Smooth muscle cell (in vitro differentiated cells): ENCODE results near the gene NAA20. TPM values are rescaled to one million over a fixed set of nuclear protein-coding genes. Genes with fewer than 3 reads are reported as not detected.
A peak's percentile ranks its signal among the peaks of the same experiment; 100 is the strongest.

Experiments used
- DNase-seq: peaks from one replicate; lab custom pipeline; 2025; ENCODE audit not compliant: unreplicated experiment; lab: John Stamatoyannopoulos, UW
- H2AFZ ChIP-seq: fragments of 200-600 bp; sonication (generic); 2 replicates; pipeline ENCODE4 v1.6.0; 2016; ENCODE audit warnings: antibody characterized with exemption, low read depth, mild to moderate bottlenecking
- H3F3A ChIP-seq: fragments of 200-600 bp; sonication (generic); 2 replicates; pipeline ENCODE4 v1.6.0; 2017; ENCODE audit warnings: antibody characterized with exemption, low read depth
- H3K27ac ChIP-seq: fragments of 200-600 bp; sonication (generic); 2 replicates; pipeline ENCODE4 v1.5.1; 2016; ENCODE audit warnings: low read depth, mild to moderate bottlenecking
- H3K27me3 ChIP-seq: fragments of 200-600 bp; sonication (generic); 2 replicates; pipeline ENCODE4 v1.6.1; 2016; ENCODE audit warnings: low read depth, mild to moderate bottlenecking
- H3K36me3 ChIP-seq: fragments of 200-600 bp; sonication (generic); 2 replicates; pipeline ENCODE4 v1.5.1; 2016; ENCODE audit warnings: low read depth
- H3K4me1 ChIP-seq: fragments of 200-600 bp; sonication (generic); 2 replicates; pipeline ENCODE4 v1.5.1; 2016; ENCODE audit warnings: low read depth
- H3K4me2 ChIP-seq: fragments of 200-600 bp; sonication (generic); 2 replicates; pipeline ENCODE4 v1.6.0; 2016; ENCODE audit warnings: mild to moderate bottlenecking
- H3K4me3 ChIP-seq: fragments of 200-600 bp; sonication (generic); 2 replicates; pipeline ENCODE4 v1.5.1; 2016; ENCODE audit warnings: mild to moderate bottlenecking
- H3K79me2 ChIP-seq: fragments of 200-600 bp; sonication (generic); 2 replicates; pipeline ENCODE4 v1.6.0; 2016; ENCODE audit warnings: low read depth, mild to moderate bottlenecking
- H3K9ac ChIP-seq: fragments of 200-600 bp; sonication (generic); 2 replicates; pipeline ENCODE4 v1.6.0; 2016; ENCODE audit warnings: low read depth
- H3K9me3 ChIP-seq: fragments of 200-600 bp; sonication (generic); replicated peaks from 2 replicates; pipeline ENCODE4 v1.5.1; 2016; ENCODE audit warnings: low read depth
- H4K20me1 ChIP-seq: fragments of 200-600 bp; sonication (generic); 2 replicates; pipeline ENCODE4 v1.6.0; 2016; ENCODE audit warnings: low read depth
- WGBS: methylation state at CpG from one replicate; pipeline ENCODE4 v1.1.7; 2016; ENCODE audit warnings: low lambda C conversion rate; 5-methylcytosine and 5-hydroxymethylcytosine counted together
- polyA plus RNA-seq: library from polyadenylated mRNA; unstranded; fragments of >200 nt; fragmentation: Nextera tagmentation; extraction: Ambion mirVana; gene quantifications from 2 replicates; pipeline ENCODE4 v1.2.1, GENCODE V29; 2016
- total RNA-seq: library from RNA; depleted of rRNA; stranded (reverse); fragments of >200 nt; gene quantifications from 2 replicates; pipeline ENCODE4 v1.2.3, GENCODE V29; 2014
- TF ChIP-seq, protein P1 (sequence below): fragments of 200-600 bp; sonication (generic); IDR thresholded peaks from 2 replicates; pipeline ENCODE4 v1.5.1; 2017; ENCODE audit warnings: borderline replicate concordance, mild to moderate bottlenecking, antibody characterized with exemption; ENCODE audit not compliant: insufficient read depth, poor library complexity, severe bottlenecking

NAA20 gene
- total and polyA plus RNA-seq, 2 experiments from 2014 or later: 49.4 to 96.9 TPM

DNA sequence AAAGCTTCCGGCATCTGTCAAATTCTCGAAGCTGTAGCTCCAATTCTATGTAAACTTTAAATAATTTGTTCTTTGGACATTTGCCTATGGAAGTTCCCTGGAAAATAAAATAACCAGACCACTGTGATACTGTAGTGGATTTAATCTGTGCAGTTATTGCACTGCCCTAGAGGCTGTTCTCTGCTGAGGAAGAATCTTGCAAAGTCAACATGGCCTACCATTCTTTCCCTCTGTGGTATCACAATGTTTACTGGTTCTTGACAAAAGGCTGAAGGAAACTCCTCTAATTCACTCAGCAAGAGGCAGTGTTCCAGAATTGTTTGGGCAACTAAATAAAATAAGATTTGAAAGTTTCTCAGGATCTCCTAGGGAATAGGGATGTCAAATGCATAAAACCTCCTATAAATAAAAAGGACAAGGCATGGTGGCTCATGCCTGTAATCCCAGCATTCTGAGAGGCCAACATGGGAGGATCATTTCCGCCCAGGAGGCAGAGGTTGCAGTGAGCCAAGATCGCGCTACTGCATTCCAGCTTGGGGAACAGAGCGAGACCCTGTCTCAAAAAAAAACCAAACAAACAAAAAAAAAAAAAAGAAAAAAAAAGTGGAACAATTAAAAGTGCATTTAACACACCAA lies 22.7 kb downstream of the NAA20 start:
- Histone ChIP-seq H3K4me3 (no peak overlapping the region), H4K20me1 (no peaks in the 10 kb centered on the region), H3K9ac (no peak overlapping the region), H3K79me2 (no peaks in the 10 kb centered on the region), H3K9me3 (no peaks in the 10 kb centered on the region), H3F3A (peaks cover 7% of the 10 kb centered on the region), H3K27ac (no peak overlapping the region), H3K36me3 (peaks cover 46% of the 10 kb centered on the region), H3K4me2 (no peak overlapping the region), H3K27me3 (no peaks in the 10 kb centered on the region), H3K4me1 (no peaks in the 10 kb centered on the region), H2AFZ (no peak overlapping the region)
- DNase-seq: no peak
- TF ChIP-seq, protein P1, sequence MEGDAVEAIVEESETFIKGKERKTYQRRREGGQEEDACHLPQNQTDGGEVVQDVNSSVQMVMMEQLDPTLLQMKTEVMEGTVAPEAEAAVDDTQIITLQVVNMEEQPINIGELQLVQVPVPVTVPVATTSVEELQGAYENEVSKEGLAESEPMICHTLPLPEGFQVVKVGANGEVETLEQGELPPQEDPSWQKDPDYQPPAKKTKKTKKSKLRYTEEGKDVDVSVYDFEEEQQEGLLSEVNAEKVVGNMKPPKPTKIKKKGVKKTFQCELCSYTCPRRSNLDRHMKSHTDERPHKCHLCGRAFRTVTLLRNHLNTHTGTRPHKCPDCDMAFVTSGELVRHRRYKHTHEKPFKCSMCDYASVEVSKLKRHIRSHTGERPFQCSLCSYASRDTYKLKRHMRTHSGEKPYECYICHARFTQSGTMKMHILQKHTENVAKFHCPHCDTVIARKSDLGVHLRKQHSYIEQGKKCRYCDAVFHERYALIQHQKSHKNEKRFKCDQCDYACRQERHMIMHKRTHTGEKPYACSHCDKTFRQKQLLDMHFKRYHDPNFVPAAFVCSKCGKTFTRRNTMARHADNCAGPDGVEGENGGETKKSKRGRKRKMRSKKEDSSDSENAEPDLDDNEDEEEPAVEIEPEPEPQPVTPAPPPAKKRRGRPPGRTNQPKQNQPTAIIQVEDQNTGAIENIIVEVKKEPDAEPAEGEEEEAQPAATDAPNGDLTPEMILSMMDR: no peak
- WGBS: 98% methylated on average over 6 of the region's 6 CpGs

DNA sequence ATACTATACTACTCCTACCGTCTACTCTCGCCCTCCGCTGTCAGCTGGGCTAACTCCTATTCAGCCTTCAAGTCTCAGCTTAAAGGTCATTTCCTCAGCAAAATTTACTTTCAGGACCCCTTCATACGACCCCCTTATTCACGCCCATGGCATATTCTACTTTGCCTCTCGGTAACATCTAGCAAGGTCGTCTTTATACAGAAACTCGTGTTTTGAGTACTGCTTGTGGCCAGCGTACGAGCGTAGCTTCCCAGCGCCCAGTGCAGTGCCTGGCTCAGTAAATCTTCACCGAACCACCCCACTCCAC lies 34.6 kb downstream of the NAA20 start:
- no peaks in the 10 kb centered on the region for H3K9me3 ChIP-seq
- peaks cover 20% of the 10 kb centered on the region for H3K79me2 ChIP-seq
- TF ChIP-seq, protein P1: no peak
- H2AFZ ChIP-seq: peak overlapping the region; percentile 95
- peaks cover 5% of the 10 kb centered on the region for H3K27me3 ChIP-seq
- peaks cover 14% of the 10 kb centered on the region for H3K4me1 ChIP-seq
- peak overlapping the region; percentile 92 for H3K9ac ChIP-seq
- peaks cover 3% of the 10 kb centered on the region for H4K20me1 ChIP-seq
- peak overlapping the region; percentile 95 for H3K4me2 ChIP-seq
- no peak for DNase-seq
- 3% methylated on average over 13 of the region's 13 CpGs for WGBS
- no peaks in the 10 kb centered on the region for H3F3A ChIP-seq
- H3K27ac ChIP-seq: peak overlapping the region; percentile 82
- peaks cover 26% of the 10 kb centered on the region for H3K36me3 ChIP-seq
- peak overlapping the region; percentile 92 for H3K4me3 ChIP-seq

DNA sequence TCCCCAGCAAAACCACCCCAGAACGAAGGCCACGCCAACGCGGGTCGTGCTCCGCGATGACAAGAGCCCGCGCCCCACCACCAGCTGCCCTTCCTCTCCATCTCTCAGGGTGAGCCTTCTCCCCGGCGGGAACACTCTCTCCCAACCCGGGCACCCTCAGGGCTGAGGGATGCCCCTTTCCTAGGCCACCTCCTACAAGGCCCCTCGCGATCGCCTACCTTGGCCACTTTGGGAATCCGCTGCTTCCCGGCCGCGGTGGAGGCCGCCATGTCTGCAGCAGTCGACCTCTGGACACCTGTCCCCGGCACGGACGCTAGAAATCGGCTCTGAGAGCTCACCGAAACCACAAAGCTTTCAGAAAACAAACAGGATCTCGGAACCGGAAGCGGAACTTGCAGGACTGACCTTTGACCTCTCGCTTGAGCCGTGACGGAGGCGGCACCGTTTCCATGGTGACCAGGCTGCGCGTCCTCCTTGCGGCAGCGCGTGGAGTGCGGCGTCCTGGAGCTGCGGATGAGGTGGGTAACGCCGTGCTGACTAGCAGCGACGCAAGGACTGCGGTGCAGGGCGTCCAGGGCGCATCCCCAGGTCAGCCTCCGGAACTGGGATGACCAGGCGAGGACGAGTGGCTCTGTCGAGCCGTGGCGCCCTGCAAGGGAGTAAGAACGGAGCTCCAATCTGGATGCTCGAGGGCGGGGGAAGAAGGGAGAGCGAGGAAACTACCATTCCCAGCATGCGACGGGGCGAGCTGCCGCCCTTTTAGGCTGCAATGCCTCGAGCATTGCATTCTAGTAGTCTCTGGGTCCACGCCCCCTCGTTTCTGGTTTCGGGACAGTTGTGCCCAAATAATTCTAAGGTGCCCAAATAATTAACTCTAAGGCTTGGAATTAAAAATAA lies 35.2 kb downstream of the NAA20 start, which contains the start of the genes CFAP61 and CRNKL1:
Gene CFAP61, plus strand, starts transcription at position 459 of the 897 bp plus-strand sequence. CDS start 4,122 bp downstream, outside the sequence.
Gene CRNKL1, minus strand, starts transcription at position 393 of the 897 bp plus-strand sequence. Its CDS starts 124 bp downstream, at position 269.
- Histone ChIP-seq H3K27me3 (peaks cover 5% of the 10 kb centered on the region), H3K4me2 (peak within 1 kb of the TSS; percentile 95), H3K9ac (peak within 1 kb of the TSS; percentile 92), H3K36me3 (peaks cover 25% of the 10 kb centered on the region), H3K27ac (peak within 1 kb of the TSS; percentile 82), H4K20me1 (peaks cover 3% of the 10 kb centered on the region), H3K4me3 (peak within 1 kb of the TSS; percentile 92), H3K9me3 (no peaks in the 10 kb centered on the region), H3F3A (no peaks in the 10 kb centered on the region), H2AFZ (peak within 1 kb of the TSS; percentile 95), H3K4me1 (peaks cover 14% of the 10 kb centered on the region), H3K79me2 (peaks cover 20% of the 10 kb centered on the region)
- TF ChIP-seq, protein P1: no peak
- under 1% methylated on average over 67 of the region's 67 CpGs for WGBS
- DNase-seq: peak; percentile 83
